ENCODE data around the gene HACL1.

HACL1 gene

GRCh38 chr3:15521573-15521965 is 79.8 kb downstream of the HACL1 start, which contains the start of gene COLQ:
COLQ (minus strand) TSS chr3:15521706; CDS start chr3:15521625, 81 bp downstream.
- no peak for DNase-seq

- DNase-seq: no peak
These were observed 80.4 kb downstream of the HACL1 start for GRCh38 chr3:15520804-15521572.

- DNase-seq: no peak
These were observed 81.2 kb downstream of the HACL1 start for GRCh38 chr3:15520185-15520584.

GRCh38 chr3:15519096-15519495 is 82.3 kb downstream of the HACL1 start:
- no peak for DNase-seq

- no peak for DNase-seq
These were observed 86.6 kb downstream of the HACL1 start for GRCh38 chr3:15514663-15515340.

- DNase-seq: no peak
These were observed 87.3 kb downstream of the HACL1 start for GRCh38 chr3:15513810-15514662.

- no peak for DNase-seq
These were observed 88.3 kb downstream of the HACL1 start for GRCh38 chr3:15513116-15513515.

- no peak for DNase-seq
These were observed 89.2 kb downstream of the HACL1 start for GRCh38 chr3:15512166-15512565.

- no peak for DNase-seq
These were observed 90.2 kb downstream of the HACL1 start for GRCh38 chr3:15511156-15511555.
